ENCODE results near the gene LARGE2. TPM values are rescaled to one million over a fixed set of nuclear protein-coding genes. Genes with fewer than 3 reads are reported as not detected.
A peak's percentile ranks its signal among the peaks of the same experiment; 100 is the strongest.

LARGE2 gene
- total RNA-seq, 4 donors from 2014 or later = 0.55 to 1.3 (median 0.60) TPM; not detected in 1

DNA sequence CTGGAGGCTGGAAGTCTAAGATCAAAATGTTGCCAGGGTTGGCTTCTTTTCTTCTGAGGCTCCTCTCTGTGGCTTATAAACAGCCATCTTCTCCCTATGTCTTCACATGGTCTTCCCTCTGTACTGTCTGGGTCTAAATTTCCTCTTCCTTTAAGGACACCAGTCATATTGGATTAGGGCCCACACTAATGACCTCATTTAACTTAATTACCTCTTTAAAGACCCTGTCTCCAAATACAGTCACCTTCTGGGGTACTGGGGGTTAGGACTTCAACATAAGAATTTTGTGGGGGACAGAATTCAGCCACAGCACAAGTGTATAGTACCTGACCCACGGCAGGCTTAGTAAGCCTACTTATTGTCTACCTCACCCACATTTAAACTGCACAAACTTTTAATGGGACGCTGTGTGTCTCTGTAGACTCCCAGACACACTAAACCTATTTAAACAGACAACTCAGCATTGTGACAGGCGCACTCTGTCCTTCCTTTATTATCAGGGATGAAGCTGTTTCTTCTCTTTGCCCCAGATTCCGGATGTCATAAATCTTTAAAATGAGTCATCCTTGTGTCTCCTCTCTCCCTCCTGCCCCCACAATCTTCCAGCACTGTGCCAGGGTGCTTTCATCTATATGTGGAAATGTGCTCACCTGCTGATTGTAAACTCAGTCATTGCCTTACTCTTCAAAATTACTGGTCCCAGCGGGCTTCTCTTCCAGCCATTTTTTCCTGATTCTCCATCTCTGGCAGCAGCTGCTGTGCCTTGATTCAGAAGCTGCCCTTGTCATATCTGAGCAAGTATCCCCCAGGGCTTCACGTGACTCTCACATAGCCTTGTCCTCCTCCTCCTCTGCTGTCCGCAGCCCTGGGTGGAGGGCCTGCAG is 42.4 kb upstream of the LARGE2 start:
- H3K9me3 ChIP-seq = no peaks in the 10 kb centered on the region
- intact Hi-C loops (cut with DNase I; ENCODE audit: low total_unique reads) = no loop called here
- H3K4me1 ChIP-seq = peaks cover 0 to 5% (median 0%) of the 10 kb centered on the region in 4 donors
- WGBS, 2 donors (ENCODE audit: low coverage in 1 of 2) = 70 to 75% methylated on average over 6 to 7 of the region's 7 CpGs
- H3K27ac ChIP-seq = peak overlapping the region in 2 of 4 donors; percentile 28 to 52
- H3K4me3 ChIP-seq = no peak overlapping the region
- in situ Hi-C loops (cut with MboI; ENCODE audit: low pct_ligation_motif_present in 1 of 4, low pct_unique_long_range_greater_than_20kb in 1 of 4, low sequenced_read_pairs in 3 of 4) = no loop called here
- DNase-seq = no peak
- peaks cover 0 to 20% (median 7%) of the 10 kb centered on the region in 4 donors for H3K36me3 ChIP-seq
- TF ChIP-seq EP300 (IDR thresholded peaks at IDR 0.05; ENCODE audit: low read depth) (no peak), POLR2A (IDR thresholded peaks at IDR 0.05) (no peak), POLR2AphosphoS5 (IDR thresholded peaks at IDR 0.05) (peak in 2 of 3 donors; percentile 49 to 58)
- TF ChIP-seq, protein P1, sequence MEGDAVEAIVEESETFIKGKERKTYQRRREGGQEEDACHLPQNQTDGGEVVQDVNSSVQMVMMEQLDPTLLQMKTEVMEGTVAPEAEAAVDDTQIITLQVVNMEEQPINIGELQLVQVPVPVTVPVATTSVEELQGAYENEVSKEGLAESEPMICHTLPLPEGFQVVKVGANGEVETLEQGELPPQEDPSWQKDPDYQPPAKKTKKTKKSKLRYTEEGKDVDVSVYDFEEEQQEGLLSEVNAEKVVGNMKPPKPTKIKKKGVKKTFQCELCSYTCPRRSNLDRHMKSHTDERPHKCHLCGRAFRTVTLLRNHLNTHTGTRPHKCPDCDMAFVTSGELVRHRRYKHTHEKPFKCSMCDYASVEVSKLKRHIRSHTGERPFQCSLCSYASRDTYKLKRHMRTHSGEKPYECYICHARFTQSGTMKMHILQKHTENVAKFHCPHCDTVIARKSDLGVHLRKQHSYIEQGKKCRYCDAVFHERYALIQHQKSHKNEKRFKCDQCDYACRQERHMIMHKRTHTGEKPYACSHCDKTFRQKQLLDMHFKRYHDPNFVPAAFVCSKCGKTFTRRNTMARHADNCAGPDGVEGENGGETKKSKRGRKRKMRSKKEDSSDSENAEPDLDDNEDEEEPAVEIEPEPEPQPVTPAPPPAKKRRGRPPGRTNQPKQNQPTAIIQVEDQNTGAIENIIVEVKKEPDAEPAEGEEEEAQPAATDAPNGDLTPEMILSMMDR (IDR thresholded peaks at IDR 0.05) = no peak
- no peaks in the 10 kb centered on the region for H3K27me3 ChIP-seq

DNA sequence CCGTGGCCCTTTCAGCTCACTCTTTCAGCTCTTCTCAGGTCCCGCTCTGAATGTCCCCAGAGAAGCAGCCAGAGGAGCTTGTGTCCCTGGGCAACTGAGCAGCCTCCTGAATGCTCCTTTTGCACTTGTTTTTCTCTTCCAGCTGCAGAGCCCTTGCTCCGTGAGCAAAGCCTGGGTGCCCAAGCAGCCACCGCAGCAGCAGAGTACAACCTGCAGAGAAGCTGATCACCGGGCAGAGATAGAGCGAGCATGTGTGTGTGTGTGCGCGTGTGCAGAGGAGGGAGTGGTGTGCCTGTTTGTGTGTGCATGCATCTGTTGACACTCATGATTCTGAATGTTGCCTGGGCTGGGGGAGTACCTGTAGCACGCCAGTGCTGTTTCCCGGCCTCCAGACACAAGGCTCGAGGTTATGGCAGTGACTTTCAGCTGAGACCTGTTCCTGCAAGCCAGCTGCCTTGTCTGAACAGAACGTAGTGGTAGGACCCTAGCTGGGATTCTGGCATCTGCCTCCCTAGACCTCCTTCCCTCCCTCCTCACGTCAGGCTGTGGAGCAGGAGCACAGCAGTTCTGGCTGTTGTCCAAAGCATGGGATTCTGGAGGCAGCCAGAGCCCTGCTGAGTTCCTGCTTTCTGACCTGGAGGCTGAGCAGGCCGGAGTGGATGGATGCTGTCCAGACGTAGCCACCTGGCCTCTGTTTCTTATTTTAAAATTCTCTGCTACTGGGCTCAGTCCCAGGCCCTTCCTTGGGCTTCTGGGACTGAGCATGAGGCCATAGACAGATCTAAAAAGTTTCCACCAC is 41.5 kb upstream of the LARGE2 start:
- peaks cover 0 to 20% (median 7%) of the 10 kb centered on the region in 4 donors for H3K36me3 ChIP-seq
- H3K9me3 ChIP-seq = no peaks in the 10 kb centered on the region
- H3K27ac ChIP-seq = peak overlapping the region in 2 of 4 donors; percentile 30 to 52
- TF ChIP-seq, protein P1 (IDR thresholded peaks at IDR 0.05) = no peak
- peak in 1 of 3 donors; percentile 40 for TF ChIP-seq POLR2AphosphoS5 (IDR thresholded peaks at IDR 0.05)
- H3K4me1 ChIP-seq = peaks cover 0 to 12% (median 4%) of the 10 kb centered on the region in 4 donors
- WGBS, 2 donors (ENCODE audit: low coverage in 1 of 2) = 73 to 89% methylated on average over 5 to 15 of the region's 15 CpGs
- intact Hi-C loops (cut with DNase I; ENCODE audit: low total_unique reads) (no loop called here), in situ Hi-C loops (cut with MboI; ENCODE audit: low pct_ligation_motif_present in 1 of 4, low pct_unique_long_range_greater_than_20kb in 1 of 4, low sequenced_read_pairs in 3 of 4) (no loop called here)
- no peak overlapping the region for H3K4me3 ChIP-seq
- no peaks in the 10 kb centered on the region for H3K27me3 ChIP-seq
- DNase-seq = no peak

DNA sequence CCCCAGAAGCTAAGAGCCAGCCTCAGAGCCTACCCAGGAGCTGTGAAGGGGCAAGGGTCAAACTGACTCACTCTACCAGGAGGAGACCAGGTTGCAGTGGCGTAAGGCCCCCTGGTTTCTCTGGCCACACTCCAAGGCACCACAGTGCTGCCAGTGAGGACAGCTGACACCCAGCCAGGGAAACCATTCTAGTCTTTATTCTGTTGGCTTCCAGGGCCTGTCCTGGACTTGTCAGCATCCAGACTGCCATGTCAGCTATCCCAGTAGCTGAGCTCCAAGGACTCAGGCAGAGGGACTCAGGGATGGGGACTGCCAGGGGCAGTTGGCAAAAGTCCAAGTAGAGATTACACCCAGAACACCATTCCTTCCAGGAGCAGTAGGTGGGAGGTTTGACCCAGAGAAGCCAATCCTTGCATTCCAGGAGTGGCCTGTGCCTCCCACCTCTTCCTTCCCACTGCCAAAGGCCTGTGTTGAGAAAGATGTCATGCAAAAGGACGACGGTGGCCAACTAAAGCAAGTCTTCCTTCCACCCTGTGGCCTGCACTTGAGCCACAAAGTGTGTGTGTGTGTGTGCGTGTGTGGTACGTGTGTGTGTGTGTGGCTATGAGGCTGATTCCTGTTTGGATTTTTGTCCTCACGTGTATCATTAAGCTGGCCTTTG is 40.6 kb upstream of the LARGE2 start:
- 86% methylated on average over 5 of the region's 6 CpGs; no CpG with 5 or more reads in 1 of the 2 donors for WGBS, 2 donors (ENCODE audit: low coverage in 1 of 2)
- no peak for DNase-seq
- TF ChIP-seq POLR2AphosphoS5 (IDR thresholded peaks at IDR 0.05) (no peak), EP300 (IDR thresholded peaks at IDR 0.05; ENCODE audit: low read depth) (no peak), POLR2A (IDR thresholded peaks at IDR 0.05) (no peak)
- TF ChIP-seq, protein P1 (IDR thresholded peaks at IDR 0.05) = no peak
- peaks cover 0 to 14% (median 5%) of the 10 kb centered on the region in 4 donors for H3K4me1 ChIP-seq
- H3K4me3 ChIP-seq = no peak overlapping the region
- H3K9me3 ChIP-seq = no peaks in the 10 kb centered on the region
- intact Hi-C loops (cut with DNase I; ENCODE audit: low total_unique reads) (no loop called here), in situ Hi-C loops (cut with MboI; ENCODE audit: low pct_ligation_motif_present in 1 of 4, low pct_unique_long_range_greater_than_20kb in 1 of 4, low sequenced_read_pairs in 3 of 4) (no loop called here)
- H3K36me3 ChIP-seq = peaks cover 0 to 20% (median 7%) of the 10 kb centered on the region in 4 donors
- H3K27me3 ChIP-seq = no peaks in the 10 kb centered on the region
- H3K27ac ChIP-seq = peak overlapping the region in 1 of 4 donors; percentile 30

Measured in transverse colon (tissue), 4 donors.